Measurements from ENCODE around the gene TAOK2.
"Not testable (repeated sequence)": the region's sequence is repeated elsewhere in the genome, so short reads cannot be mapped to it uniquely, and the experiment has no call there.

Gene TAOK2

GRCh38 chr16:29973384-29974246 is at the start of gene TAOK2:
TSS of gene TAOK2 (plus strand) at chr16:29973868. CDS start at chr16:29977773, 3,905 bp downstream.
- Histone ChIP-seq H3K4me1 (ENCODE audit: insufficient read depth, low read length) (peaks cover 27% of the 10 kb centered on the region), H3K9ac (ENCODE audit: low read length) (peak within 1 kb of the TSS; percentile 98), H3K4me3 (ENCODE audit: low read depth in 1 of 2, low read length in 2 of 2) (peak within 1 kb of the TSS; percentile 95 to 97), H3K27ac (ENCODE audit: low read depth, low read length) (peak within 1 kb of the TSS; percentile 95), H3K9me3 (ENCODE audit: low read length) (no peaks in the 10 kb centered on the region), H3K36me3 (ENCODE audit: insufficient read depth, low read length) (peaks cover 27% of the 10 kb centered on the region), H3K27me3 (ENCODE audit: control insufficient read depth in 1 of 2, insufficient read depth in 2 of 2, low read length in 2 of 2) (no peaks in the 10 kb centered on the region)

- no peaks in the 10 kb centered on the region for H3K27me3 ChIP-seq (ENCODE audit: control insufficient read depth in 1 of 2, insufficient read depth in 2 of 2, low read length in 2 of 2)
- H3K27ac ChIP-seq (ENCODE audit: low read depth, low read length): peak overlapping the region; percentile 96
- H3K9ac ChIP-seq (ENCODE audit: low read length): peak overlapping the region; percentile 73
- H3K4me1 ChIP-seq (ENCODE audit: insufficient read depth, low read length): peaks cover 20% of the 10 kb centered on the region
- H3K9me3 ChIP-seq (ENCODE audit: low read length): no peaks in the 10 kb centered on the region
- peaks cover 22% of the 10 kb centered on the region for H3K36me3 ChIP-seq (ENCODE audit: insufficient read depth, low read length)
- peak overlapping the region; percentile 77 to 78 for H3K4me3 ChIP-seq (ENCODE audit: low read depth in 1 of 2, low read length in 2 of 2)
These were observed 48.4 kb upstream of the TAOK2 start for GRCh38 chr16:29925105-29925756.

GRCh38 chr16:29925781-29926710 is 47.6 kb upstream of the TAOK2 start, which contains the start of gene KCTD13:
TSS of gene KCTD13 (minus strand) at chr16:29926226. CDS start at chr16:29926033, 193 bp downstream.
- Histone ChIP-seq H3K36me3 (ENCODE audit: insufficient read depth, low read length) (peaks cover 14% of the 10 kb centered on the region), H3K27me3 (ENCODE audit: control insufficient read depth in 1 of 2, insufficient read depth in 2 of 2, low read length in 2 of 2) (no peaks in the 10 kb centered on the region), H3K9me3 (ENCODE audit: low read length) (no peaks in the 10 kb centered on the region), H3K9ac (ENCODE audit: low read length) (peak within 1 kb of the TSS; percentile 73), H3K4me3 (ENCODE audit: low read depth in 1 of 2, low read length in 2 of 2) (peak within 1 kb of the TSS; percentile 77 to 78), H3K4me1 (ENCODE audit: insufficient read depth, low read length) (peaks cover 20% of the 10 kb centered on the region), H3K27ac (ENCODE audit: low read depth, low read length) (peak within 1 kb of the TSS; percentile 96)

GRCh38 chr16:29926711-29927052 is 47.0 kb upstream of the TAOK2 start:
- Histone ChIP-seq H3K9me3 (ENCODE audit: low read length) (no peaks in the 10 kb centered on the region), H3K4me3 (ENCODE audit: low read depth in 1 of 2, low read length in 2 of 2) (peak overlapping the region; percentile 77 to 78), H3K9ac (ENCODE audit: low read length) (peak overlapping the region; percentile 37), H3K27ac (ENCODE audit: low read depth, low read length) (peak overlapping the region; percentile 96), H3K4me1 (ENCODE audit: insufficient read depth, low read length) (peaks cover 20% of the 10 kb centered on the region), H3K36me3 (ENCODE audit: insufficient read depth, low read length) (peaks cover 9% of the 10 kb centered on the region), H3K27me3 (ENCODE audit: control insufficient read depth in 1 of 2, insufficient read depth in 2 of 2, low read length in 2 of 2) (no peaks in the 10 kb centered on the region)

- H3K4me3 ChIP-seq (ENCODE audit: low read depth in 1 of 2, low read length in 2 of 2): peak overlapping the region; percentile 77 to 78
- peak overlapping the region; percentile 96 for H3K27ac ChIP-seq (ENCODE audit: low read depth, low read length)
These were observed 46.4 kb upstream of the TAOK2 start for GRCh38 chr16:29927070-29927905.

GRCh38 chr16:29931750-29932149 is 41.9 kb upstream of the TAOK2 start:
- not testable (repeated sequence) for H3K27ac ChIP-seq (ENCODE audit: low read depth, low read length); H3K9me3 ChIP-seq (ENCODE audit: low read length); H3K4me3 ChIP-seq (ENCODE audit: low read depth in 1 of 2, low read length in 2 of 2); H3K4me1 ChIP-seq (ENCODE audit: insufficient read depth, low read length); H3K9ac ChIP-seq (ENCODE audit: low read length); H3K27me3 ChIP-seq (ENCODE audit: control insufficient read depth in 1 of 2, insufficient read depth in 2 of 2, low read length in 2 of 2); H3K36me3 ChIP-seq (ENCODE audit: insufficient read depth, low read length)

More at GRCh38 chr16:29927070-29927905, 46.4 kb upstream of the TAOK2 start:
- Histone ChIP-seq H3K9ac (ENCODE audit: low read length) (peak overlapping the region; percentile 37), H3K27me3 (ENCODE audit: control insufficient read depth in 1 of 2, insufficient read depth in 2 of 2, low read length in 2 of 2) (no peaks in the 10 kb centered on the region), H3K4me1 (ENCODE audit: insufficient read depth, low read length) (peaks cover 20% of the 10 kb centered on the region), H3K9me3 (ENCODE audit: low read length) (no peaks in the 10 kb centered on the region), H3K36me3 (ENCODE audit: insufficient read depth, low read length) (peaks cover 3% of the 10 kb centered on the region)

- no peak overlapping the region for H3K27ac ChIP-seq (ENCODE audit: low read depth, low read length)
These were observed 33.0 kb upstream of the TAOK2 start for GRCh38 chr16:29940656-29941055.

GRCh38 chr16:29943846-29944799 is 29.5 kb upstream of the TAOK2 start:
- Histone ChIP-seq H3K27me3 (ENCODE audit: control insufficient read depth in 1 of 2, insufficient read depth in 2 of 2, low read length in 2 of 2) (no peaks in the 10 kb centered on the region), H3K27ac (ENCODE audit: low read depth, low read length) (peak overlapping the region; percentile 52), H3K36me3 (ENCODE audit: insufficient read depth, low read length) (no peaks in the 10 kb centered on the region), H3K4me1 (ENCODE audit: insufficient read depth, low read length) (peaks cover 13% of the 10 kb centered on the region), H3K9ac (ENCODE audit: low read length) (no peak overlapping the region), H3K9me3 (ENCODE audit: low read length) (no peaks in the 10 kb centered on the region), H3K4me3 (ENCODE audit: low read depth in 1 of 2, low read length in 2 of 2) (no peak overlapping the region)

More at GRCh38 chr16:29940656-29941055, 33.0 kb upstream of the TAOK2 start:
- Histone ChIP-seq H3K36me3 (ENCODE audit: insufficient read depth, low read length) (no peaks in the 10 kb centered on the region), H3K4me1 (ENCODE audit: insufficient read depth, low read length) (peaks cover 13% of the 10 kb centered on the region), H3K9me3 (ENCODE audit: low read length) (no peaks in the 10 kb centered on the region), H3K9ac (ENCODE audit: low read length) (no peak overlapping the region), H3K4me3 (ENCODE audit: low read depth in 1 of 2, low read length in 2 of 2) (no peak overlapping the region), H3K27me3 (ENCODE audit: control insufficient read depth in 1 of 2, insufficient read depth in 2 of 2, low read length in 2 of 2) (no peaks in the 10 kb centered on the region)

GRCh38 chr16:29947897-29948296 is 25.8 kb upstream of the TAOK2 start:
- H3K4me1 ChIP-seq (ENCODE audit: insufficient read depth, low read length): peaks cover 13% of the 10 kb centered on the region
- H3K4me3 ChIP-seq (ENCODE audit: low read depth in 1 of 2, low read length in 2 of 2): no peak overlapping the region
- no peak overlapping the region for H3K9ac ChIP-seq (ENCODE audit: low read length)
- no peaks in the 10 kb centered on the region for H3K36me3 ChIP-seq (ENCODE audit: insufficient read depth, low read length)
- H3K27me3 ChIP-seq (ENCODE audit: control insufficient read depth in 1 of 2, insufficient read depth in 2 of 2, low read length in 2 of 2): no peaks in the 10 kb centered on the region
- H3K27ac ChIP-seq (ENCODE audit: low read depth, low read length): no peak overlapping the region
- H3K9me3 ChIP-seq (ENCODE audit: low read length): no peaks in the 10 kb centered on the region
